NOMO-1 (cell line): ENCODE measurements around the gene SLC15A2.
"Not testable (repeated sequence)": the region's sequence is repeated elsewhere in the genome, so short reads cannot be mapped to it uniquely, and the experiment has no call there.

Experiments
- DNase-seq, 2 experiments: peaks; one replicate each; lab custom pipeline; 2025; ENCODE audit not compliant: unreplicated experiment in 2 of 2; lab: John Stamatoyannopoulos, UW

The SLC15A2 gene

DNA sequence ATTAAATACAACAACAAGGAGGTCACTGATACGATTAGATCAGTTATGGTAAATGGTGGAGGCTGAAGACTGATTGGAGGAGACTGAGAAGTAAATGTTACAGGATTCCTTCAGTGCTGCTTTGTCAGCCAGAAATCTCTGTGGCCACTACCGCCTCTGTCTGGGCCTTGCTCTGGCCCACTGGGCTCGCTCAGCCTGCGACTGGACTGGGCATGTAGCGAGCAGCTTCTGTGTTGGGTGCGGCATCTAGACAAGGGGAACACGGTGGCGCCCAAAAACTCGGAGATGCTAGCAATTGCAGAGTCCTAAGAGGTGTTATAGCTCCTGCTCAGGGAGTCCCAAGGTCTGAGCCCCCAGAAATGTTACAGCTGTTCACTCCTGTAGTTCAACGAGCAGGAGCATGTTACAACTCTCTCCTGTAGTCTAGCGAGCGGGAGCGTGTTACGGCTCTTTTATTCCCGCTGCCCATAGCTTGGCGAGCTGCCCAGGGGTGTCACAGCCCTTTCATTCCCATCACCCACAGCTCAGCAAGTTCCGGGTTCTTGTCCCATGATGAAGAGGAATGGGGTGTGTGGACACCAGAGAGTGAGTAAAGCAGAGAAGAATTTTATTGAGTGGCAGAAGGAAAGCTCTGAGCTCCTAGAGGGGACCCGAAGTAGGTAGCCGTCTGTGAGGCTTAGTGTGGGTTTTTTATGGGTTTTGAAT, 24.7 kb downstream of the SLC15A2 start:
- DNase-seq: no peak

DNA sequence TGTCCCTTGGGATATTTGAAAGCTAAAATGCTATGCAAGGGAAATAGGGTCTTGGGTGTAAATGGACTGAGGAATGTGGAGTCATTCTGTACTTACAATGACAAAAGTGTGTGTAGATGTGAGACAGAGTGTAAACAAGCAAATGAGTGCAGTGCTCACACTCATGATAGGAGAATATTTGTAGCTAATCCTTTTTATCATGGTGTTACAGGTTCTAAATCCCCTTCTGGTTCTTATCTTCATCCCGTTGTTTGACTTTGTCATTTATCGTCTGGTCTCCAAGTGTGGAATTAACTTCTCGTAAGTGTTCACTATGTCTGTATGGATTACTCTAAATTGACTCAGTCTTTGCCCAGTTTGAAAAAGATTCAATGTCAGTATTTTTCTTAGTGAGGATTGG, 30.5 kb downstream of the SLC15A2 start:
- no peak for DNase-seq

DNA sequence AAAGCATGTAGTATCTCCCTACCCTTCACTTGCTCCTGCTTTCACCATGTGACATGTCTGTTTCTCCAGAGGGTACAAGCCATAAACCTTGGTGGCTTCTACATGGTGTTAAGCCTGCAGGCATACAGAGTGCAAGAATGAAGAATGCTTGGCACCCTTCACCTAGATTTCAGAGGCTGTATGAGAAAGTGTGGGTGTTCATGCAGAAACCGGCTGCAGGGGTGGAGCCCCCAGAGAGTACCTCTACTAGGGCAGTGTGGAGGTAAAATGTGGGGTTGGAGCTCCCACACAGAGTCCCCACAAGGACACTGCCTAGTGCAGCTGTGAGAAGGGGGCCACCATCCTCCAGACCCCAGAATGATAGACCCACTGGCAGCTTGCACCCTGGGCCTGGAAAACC, 32.2 kb downstream of the SLC15A2 start:
- DNase-seq: no peak

DNA sequence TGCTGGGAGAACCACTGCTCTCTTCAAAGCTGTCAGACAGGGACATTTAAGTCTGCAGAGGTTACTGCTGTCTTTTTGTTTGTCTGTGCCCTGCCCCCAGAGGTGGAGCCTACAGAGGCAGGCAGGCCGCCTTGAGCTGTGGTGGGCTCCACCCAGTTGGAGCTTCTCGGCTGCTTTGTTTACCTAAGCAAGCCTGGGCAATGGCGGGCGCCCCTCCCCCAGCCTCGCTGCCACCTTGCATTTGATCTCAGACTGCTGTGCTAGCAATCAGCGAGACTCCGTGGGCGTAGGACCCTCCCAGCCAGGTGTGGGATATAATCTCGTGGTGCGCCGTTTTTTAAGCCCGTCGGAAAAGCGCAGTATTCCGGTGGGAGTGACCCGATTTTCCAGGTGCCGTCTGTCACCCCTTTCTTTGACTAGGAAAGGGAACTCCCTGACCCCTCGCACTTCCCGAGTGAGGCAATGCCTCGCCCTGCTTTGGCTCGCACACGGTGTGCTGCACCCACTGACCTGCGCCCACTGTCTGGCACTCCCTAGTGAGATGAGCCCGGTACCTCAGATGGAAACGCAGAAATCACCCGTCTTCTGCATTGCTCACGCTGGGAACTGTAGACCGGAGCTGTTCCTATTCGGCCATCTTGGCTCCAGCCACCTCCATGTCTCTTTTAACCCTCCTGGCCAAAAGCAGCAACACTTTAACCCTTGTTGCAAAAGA, 44.1 kb downstream of the SLC15A2 start:
- DNase-seq: not testable (repeated sequence)

DNA sequence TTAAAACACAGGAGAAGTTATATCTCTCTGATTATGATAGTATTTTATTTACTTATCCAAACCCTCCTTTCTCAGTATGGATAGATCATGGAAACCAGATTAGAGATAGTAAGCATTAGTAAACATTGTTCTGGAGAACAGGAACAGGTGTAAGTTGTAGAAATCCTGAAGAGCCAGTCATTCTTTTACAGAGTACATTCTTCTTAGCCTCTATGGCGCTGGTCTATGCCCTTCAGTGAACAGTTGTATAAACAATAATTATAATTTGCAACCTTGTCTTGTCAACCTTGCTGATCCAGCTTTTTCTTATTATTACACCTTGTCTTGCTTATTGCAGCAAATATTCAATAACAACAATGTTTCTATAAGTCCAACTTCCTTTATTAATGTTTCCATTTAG, 47.4 kb downstream of the SLC15A2 start:
- DNase-seq: no peak

DNA sequence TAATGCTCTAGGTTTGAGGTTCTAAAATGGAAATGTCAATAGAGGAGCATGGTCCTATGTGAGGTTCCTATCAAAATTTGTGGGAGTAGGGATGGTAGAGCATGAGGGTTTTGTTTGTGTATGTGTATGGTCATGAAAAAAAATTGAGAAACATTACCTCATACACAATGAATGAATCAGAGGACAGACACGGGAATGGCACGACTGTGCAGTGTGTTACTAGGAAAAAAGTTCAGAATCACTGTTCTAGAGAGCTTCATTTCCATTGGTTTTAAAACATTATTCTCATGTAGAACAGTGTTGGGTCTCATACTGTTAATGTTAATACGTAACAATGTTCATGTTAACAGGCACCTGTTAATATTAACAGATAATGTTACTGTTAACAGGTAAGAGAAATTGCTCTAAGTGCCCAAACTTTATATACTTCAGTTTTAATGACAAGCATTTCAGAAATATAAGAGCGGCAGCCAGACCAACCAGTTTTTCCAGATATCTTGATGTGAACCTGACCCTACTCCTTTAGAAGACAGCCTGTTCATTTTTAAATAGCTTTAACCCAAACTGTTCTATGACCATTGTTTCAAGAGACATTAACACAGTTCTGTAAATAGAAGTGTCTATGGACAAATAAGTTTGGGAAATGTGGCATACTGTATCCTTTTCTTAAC, 48.0 kb downstream of the SLC15A2 start:
- no peak for DNase-seq

DNA sequence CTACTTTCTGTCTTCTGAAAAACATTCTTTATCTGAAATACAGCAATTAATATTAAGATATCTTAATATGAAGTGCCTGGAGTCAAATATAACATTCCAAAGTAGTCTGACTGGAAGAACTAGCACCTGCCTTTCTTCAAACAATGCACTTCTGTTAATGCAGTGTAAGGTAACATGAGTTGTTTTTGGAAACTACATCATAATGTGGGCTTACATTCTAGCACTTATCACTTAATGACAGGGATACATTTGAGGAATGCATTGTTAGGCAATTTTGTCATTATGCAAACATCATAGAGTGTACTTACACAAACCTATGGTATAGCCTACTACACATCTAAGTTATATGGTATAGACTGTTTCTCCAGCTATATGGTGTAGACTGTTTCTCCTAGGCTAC, 49.2 kb downstream of the SLC15A2 start:
- no peak for DNase-seq

DNA sequence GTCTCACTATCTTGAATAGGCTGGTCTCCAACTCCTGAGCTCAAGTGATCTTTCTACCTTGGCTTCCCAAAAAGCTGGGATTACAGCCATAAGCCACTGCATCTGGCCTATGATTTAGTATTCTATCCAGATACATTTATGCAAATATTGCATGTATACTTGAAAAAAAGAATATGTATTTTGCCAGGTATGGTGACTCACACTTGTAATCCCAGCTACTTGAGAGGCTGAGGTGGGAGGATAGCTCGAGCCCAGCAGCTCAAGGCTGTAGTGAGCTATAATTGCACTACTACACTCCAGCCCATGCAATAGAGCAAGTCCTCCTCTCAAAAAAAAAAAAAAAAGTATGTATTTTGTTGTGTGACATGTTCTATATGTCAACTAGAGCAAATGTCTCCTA, 54.4 kb downstream of the SLC15A2 start:
- DNase-seq: no peak

DNA sequence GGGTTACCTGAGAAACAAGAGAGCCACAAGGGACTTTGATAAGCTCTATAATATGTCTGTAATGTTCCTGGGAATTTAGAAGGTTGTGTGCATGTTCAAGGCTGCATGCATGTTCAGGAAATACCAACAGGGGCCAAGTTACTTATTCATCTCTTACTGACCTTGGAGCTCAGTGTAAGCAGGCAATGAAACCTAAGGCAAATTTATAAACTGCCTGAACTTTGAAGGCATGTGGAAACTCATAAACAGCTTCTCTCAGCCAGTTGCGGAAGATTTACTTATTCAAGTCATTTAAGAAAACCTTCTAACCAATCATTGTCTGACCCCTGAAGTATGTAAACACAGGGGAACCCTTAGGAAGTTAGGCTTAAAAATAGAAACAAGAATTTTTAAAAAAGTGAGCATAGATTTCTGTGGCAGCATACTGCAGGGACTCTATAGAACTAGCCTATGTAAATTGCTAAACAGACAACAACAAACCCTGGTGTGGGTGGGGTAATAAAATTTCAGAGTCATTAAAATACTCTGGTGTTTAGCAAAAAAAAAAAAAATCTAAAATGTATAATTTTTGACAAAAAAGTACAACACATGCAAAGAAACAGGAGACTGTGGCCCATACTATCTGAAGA, 57.2 kb downstream of the SLC15A2 start:
- no peak for DNase-seq

DNA sequence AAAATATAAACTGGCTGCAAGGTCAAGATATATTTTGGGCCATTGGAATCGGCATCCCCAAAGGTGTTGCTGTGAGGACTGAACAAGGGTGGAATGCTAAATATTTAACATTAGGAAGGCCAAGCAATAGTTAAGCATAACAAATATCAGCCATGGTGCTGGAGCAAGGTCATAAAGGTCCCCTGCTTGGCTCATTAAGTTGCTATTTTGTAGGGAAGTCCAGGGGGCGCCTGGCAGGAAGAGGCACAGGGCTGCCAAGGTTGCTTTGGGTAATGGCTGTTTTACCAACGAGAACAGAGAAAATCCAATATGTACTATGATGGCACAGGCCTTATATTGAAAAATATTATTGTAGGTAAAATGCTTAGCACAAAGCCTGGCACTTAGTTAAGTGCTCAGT, 62.2 kb downstream of the SLC15A2 start:
- DNase-seq: no peak

DNA sequence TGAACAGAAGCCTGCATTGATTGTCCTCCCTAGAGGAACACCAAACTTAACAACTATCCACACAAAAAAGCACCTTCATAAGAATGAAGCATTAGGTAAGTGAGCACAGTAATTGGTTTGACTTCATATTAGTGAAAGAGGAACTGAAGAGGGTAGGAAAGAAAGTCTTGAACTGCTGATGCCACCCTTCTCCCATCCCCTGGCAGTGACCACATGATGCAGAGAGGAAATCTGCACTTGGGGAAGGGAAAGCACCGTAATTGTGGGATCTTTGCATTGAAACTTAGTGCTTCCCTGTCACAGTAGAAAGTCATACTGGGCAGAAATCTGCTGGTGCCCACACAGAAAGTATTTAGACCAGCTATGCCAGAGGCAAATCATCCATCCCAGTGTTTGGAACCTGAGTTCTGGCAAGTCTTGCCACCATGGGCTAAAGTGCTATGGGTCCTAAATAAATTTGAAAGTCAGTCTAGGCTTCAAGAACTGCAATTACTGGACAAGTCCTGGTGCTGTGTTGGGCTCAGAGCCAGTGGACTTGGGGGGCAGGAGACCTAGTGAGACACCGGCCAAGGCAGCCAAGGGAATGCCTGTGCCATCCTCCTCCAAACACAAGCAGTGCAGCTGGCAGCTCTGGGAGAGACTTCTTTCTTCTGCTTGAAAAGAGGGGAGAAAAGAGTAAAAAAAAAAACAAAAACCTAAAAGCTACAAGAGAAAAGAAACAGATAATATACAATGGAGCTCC, 63.6 kb downstream of the SLC15A2 start:
- DNase-seq: no peak

DNA sequence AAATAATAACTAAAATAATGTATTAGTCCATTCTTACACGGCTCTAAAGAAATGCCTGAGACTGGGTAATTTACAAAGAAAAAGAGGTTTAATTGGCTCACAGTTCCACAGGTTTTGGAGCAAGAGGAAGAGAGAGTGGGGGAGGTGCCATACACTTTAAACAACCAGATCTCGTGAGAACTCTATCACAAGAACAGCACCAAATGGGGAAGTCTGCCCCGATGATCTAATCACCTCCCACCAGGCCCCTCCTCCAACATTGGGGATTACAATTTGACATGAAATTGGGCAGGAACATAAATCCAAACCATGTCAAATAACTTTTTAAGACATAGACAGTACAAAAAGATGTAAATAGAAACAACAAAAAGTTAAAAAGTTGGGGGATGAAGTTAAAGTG, 64.6 kb downstream of the SLC15A2 start:
- no peak for DNase-seq

DNA sequence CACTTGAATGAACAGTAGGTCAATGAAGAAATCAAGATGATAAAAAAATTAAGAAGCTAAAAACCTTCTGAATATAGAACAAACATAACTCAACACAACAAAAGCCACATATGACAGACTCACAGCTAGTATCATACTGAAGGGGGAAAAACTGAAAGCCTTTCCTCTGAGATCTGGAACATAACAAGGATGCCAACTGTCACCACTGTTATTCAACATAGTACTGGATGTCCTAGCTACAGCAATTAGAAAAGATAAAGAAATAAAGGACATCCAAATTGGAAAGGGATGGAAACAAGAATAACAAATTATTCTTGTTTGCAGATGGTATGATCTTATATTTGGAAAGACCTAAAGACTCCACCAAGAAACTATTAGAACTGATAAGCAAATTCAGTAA, 67.1 kb downstream of the SLC15A2 start:
- DNase-seq: no peak

DNA sequence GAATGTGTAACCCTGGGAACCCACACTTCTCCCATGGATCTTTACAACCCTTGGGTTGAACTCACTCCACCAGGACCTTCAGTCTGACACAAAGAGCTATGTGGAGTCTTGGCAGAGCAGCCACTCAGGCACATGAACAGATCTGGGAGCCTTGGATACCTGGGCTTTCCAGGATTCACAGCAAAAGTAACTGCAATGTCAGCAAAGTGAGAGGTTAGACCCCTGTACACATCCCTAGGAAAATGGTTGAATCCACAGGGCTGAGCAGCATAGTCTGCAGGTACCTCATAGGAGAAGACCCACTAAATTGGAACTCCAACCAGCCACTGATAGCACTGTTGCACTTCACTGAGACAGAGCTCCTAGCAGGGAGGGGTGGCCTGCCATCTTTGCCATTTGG, 68.2 kb downstream of the SLC15A2 start:
- DNase-seq: no peak

DNA sequence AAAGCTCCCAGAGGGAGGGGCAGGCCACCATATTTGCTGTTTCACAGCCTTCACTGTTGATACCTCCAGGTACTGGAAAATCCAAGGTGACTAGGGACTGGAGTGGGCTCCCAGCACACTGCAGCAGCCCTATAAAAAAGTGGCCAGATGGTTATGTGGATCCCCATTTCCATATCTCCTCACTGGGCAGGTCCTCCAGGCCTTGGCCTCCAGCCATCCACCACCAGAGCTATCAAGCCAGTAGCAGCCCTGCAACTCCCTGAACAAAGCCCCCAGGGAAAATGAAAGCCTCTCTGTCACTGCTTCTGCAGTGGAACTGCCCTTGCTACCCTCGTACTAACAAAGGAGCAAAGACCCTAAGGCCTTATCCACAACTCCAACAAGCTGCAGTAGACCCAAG, 69.4 kb downstream of the SLC15A2 start:
- no peak for DNase-seq

DNA sequence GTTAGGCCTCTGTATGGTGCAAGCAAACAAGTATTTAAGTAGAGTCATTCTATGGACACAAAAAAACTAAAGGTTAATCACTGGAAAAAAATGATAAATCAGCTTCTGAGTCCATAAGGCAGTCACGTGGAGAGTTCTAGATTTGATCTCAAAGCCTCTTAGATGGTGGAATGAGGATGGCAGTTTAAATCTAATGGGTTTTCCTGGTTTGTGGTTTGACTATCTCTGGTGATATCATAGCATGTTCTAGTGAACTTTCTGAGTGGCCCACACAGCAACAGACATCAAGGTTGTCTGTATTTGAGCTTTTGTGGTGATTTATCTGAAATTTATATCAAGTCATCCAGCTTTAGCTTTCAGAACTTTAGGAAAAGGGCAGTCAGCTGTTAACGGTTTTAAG, 75.4 kb downstream of the SLC15A2 start:
- DNase-seq: no peak

DNA sequence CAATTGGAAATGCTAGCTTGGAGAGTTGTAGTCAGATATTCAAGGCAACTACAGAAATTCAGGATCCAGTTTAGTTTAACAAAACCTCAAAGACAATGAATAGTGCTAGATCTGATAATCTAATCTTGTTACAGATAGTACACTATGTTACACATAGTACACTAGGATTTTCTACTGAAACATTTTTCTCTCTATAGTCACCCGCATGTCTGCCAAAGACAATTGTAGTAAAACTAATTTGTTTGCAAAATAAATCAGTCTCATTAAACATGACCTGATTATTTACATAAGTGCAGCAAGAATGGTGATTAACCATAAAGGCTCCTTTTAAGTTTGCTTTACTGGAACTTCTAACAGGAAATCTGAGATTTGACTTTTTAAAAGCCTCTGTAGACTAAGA, 75.8 kb downstream of the SLC15A2 start:
- no peak for DNase-seq

DNA sequence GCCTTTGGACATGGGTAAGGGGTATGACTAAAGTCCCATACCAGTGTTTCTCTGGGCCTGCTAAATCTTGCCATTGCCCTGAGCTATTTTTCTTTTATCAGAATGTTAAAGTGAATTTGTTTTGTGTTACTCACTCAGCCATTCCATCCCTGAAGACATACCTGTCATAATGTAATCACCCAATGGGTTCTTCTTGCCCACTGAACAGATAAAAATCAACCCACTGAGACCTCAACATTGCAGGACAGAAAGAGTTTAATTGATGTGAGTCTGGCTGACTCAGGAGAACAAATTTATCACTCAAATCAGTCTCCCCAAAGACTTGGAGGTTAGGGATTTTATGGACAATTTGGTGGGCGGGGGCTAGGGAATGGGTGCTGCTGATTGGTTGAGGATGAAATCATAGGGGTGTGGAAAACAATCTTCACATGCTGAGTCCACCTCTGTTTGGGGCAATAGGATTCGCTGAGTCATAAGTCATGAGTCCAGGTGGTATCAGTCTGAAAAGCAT, 80.5 kb downstream of the SLC15A2 start:
- DNase-seq: no peak

DNA sequence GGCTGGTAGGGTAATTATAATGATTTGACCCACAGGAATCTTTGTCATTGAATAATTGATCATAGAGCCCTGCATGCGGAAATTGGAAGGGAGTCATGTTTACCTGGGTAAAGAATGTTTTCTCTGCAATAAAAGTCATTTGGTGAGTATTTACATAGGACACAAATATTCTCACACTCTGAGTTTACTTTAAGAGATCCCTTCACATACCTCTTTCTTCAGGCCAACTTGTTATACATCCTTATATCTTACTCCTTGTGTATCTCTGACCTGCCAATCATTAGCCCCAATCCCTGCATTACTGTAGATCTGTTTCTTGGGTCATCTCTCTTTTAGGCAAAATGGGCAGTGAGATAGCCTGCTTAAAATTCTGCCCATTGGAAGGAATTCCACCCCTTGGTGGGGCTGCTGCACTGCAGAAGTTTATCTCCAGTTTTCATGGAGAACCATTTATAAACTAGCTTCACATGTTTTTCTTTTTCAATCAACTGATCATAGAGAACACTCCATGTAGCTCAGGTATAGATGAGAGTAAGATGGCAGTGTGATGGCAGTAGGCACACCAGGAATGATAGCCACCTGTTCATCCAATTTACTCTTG, 81.6 kb downstream of the SLC15A2 start:
- DNase-seq: no peak

DNA sequence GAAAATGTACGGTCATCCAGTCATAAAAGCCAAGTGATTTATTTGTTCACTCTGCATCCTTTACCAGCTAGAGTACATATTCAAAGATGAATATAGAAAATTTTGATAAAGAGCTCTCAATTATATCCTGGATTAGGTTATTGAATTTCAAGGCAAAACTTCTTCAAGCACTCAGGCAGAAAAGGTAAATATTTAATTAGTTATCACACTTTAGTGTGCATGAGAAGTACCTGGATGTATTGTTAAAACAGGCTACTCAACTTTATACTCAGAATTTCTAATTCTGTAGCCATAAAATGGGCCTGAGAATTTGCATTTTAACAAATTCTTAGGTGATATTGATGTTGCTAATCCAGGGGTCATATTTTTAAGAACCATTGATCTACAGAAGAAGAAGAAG, 82.5 kb downstream of the SLC15A2 start:
- no peak for DNase-seq
